Testis (tissue), 3 donors: Measurements from ENCODE around the gene SPATC1L. TPM values are rescaled to one million over a fixed set of nuclear protein-coding genes. Genes with fewer than 3 reads are reported as not detected.

Experiments used
- DNase-seq: peaks from one replicate; pipeline ENCODE4 v3.0.0-alpha.2; 2019
- H3K27ac ChIP-seq, 2 donors: fragments of 200-600 bp; sonication (generic); one replicate each; pipeline ENCODE4 v1.5.1; 2019
- H3K27me3 ChIP-seq: fragments of 200-600 bp; sonication (generic); one replicate; pipeline ENCODE4 v1.5.1; 2019
- H3K36me3 ChIP-seq: fragments of 200-600 bp; sonication (generic); one replicate; pipeline ENCODE4 v1.5.1; 2017; ENCODE audit warnings: low read depth; ENCODE audit errors: missing control alignments
- H3K4me1 ChIP-seq: fragments of 200-600 bp; sonication (generic); one replicate; pipeline ENCODE4 v1.5.1; 2019
- H3K4me3 ChIP-seq, 2 donors: fragments of 200-600 bp; sonication (generic); one replicate each; pipeline ENCODE4 v1.5.1; 2017 to 2019
- H3K9me3 ChIP-seq: fragments of 200-600 bp; sonication (generic); one replicate; pipeline ENCODE4 v1.5.1; 2017
- CTCF ChIP-seq, 3 experiments: fragments of 450-650 bp in 2 of 3; fragments of 200-600 bp in 1 of 3; sonication (generic) in 1 of 3; IDR thresholded peaks; one replicate each; pipeline ENCODE4 v1.5.1; 2016 to 2019; ENCODE audit warnings: antibody characterized with exemption in 3 of 3, mild to moderate bottlenecking in 2 of 3, moderate library complexity in 1 of 3
- POLR2A ChIP-seq: fragments of 450-650 bp; IDR thresholded peaks from one replicate; pipeline ENCODE4 v1.6.1; 2017; ENCODE audit warnings: antibody characterized with exemption, mild to moderate bottlenecking, moderate library complexity
- WGBS, 2 donors: methylation state at CpG; one replicate each; pipeline ENCODE4 v1.1.5; 2018; 5-methylcytosine and 5-hydroxymethylcytosine counted together
- intact Hi-C: fragments of 100-400 bp; cut with DNase I; formaldehyde crosslinking; loops from one replicate; pipeline ENCODE4 v1.15.1; 2023; ENCODE audit warnings: low total_unique reads
- polyA plus RNA-seq: library from polyadenylated mRNA; stranded (reverse); fragments of 350-450 nt; fragmentation: Illumina TruSeq; extraction: RNeasy Lipid Tissue Mini Kit (QIAGEN cat#74804); gene quantifications from one replicate; pipeline ENCODE4 v1.2.3, GENCODE V29; 2014; ENCODE audit warnings: low read depth, low replicate concordance; ENCODE audit not compliant: insufficient read depth
- total RNA-seq, 2 donors: library from RNA; depleted of rRNA; stranded (reverse); fragments of >200 nt; gene quantifications; one replicate each; pipeline ENCODE4 v1.2.3, GENCODE V29; 2016

The SPATC1L gene
- total and polyA plus RNA-seq, 3 donors from 2014 or later: 55.4 to 96.1 (median 75.6) TPM

- WGBS, 2 donors: 92 to 94% methylated on average over 9 to 14 of the region's 14 CpGs
- Histone ChIP-seq H3K4me3 (no peak overlapping the region), H3K9me3 (no peaks in the 10 kb centered on the region), H3K36me3 (no peaks in the 10 kb centered on the region), H3K4me1 (peaks cover 33% of the 10 kb centered on the region), H3K27ac (peak overlapping the region; percentile 77 to 81), H3K27me3 (no peaks in the 10 kb centered on the region)
- TF ChIP-seq CTCF (IDR thresholded peaks at IDR 0.05) (no peak), POLR2A (no peak)
- DNase-seq: peak; percentile 12
- intact Hi-C loops: no loop called here
Observed at GRCh38 chr21:46189959-46190490, 5.8 kb upstream of the SPATC1L start.

GRCh38 chr21:46189213-46189958 lies 5.1 kb upstream of the SPATC1L start:
- Histone ChIP-seq H3K36me3 (no peaks in the 10 kb centered on the region), H3K9me3 (no peaks in the 10 kb centered on the region), H3K27me3 (no peaks in the 10 kb centered on the region), H3K4me3 (no peak overlapping the region), H3K4me1 (peaks cover 33% of the 10 kb centered on the region), H3K27ac (peak overlapping the region; percentile 77 to 81)
- DNase-seq: peak; percentile 34
- TF ChIP-seq CTCF (IDR thresholded peaks at IDR 0.05) (no peak), POLR2A (no peak)
- intact Hi-C loops: no loop called here
- 52 to 65% methylated on average over 8 to 9 of the region's 9 CpGs for WGBS, 2 donors

GRCh38 chr21:46188226-46189212 lies 4.3 kb upstream of the SPATC1L start:
- Histone ChIP-seq H3K36me3 (no peaks in the 10 kb centered on the region), H3K4me3 (no peak overlapping the region), H3K4me1 (peaks cover 37% of the 10 kb centered on the region), H3K27ac (peak overlapping the region; percentile 77 to 81), H3K27me3 (no peaks in the 10 kb centered on the region), H3K9me3 (no peaks in the 10 kb centered on the region)
- WGBS, 2 donors: 28 to 47% methylated on average over 17 of the region's 17 CpGs
- TF ChIP-seq CTCF (IDR thresholded peaks at IDR 0.05) (no peak), POLR2A (no peak)
- intact Hi-C loops: no loop called here
- peak; percentile 81 for DNase-seq

- WGBS, 2 donors: 65 to 82% methylated on average over 7 of the region's 7 CpGs
Observed at GRCh38 chr21:46187814-46188213, 3.6 kb upstream of the SPATC1L start.

More at GRCh38 chr21:46187814-46188213, 3.6 kb upstream of the SPATC1L start:
- no peak for DNase-seq
- H3K36me3 ChIP-seq: no peaks in the 10 kb centered on the region
- H3K4me1 ChIP-seq: peaks cover 41% of the 10 kb centered on the region
- TF ChIP-seq CTCF (IDR thresholded peaks at IDR 0.05) (no peak), POLR2A (no peak)
- H3K27me3 ChIP-seq: no peaks in the 10 kb centered on the region
- no peaks in the 10 kb centered on the region for H3K9me3 ChIP-seq
- H3K27ac ChIP-seq: peak overlapping the region; percentile 77 to 81
- intact Hi-C loops: no loop called here
- no peak overlapping the region for H3K4me3 ChIP-seq
